Keratinocyte (primary cell): ENCODE measurements around the gene CD3E. TPM values are rescaled to one million over a fixed set of nuclear protein-coding genes. Genes with fewer than 3 reads are reported as not detected.

Experiments used
- DNase-seq: peaks from one replicate; pipeline ENCODE4 v3.0.0-alpha.2; 2011; ENCODE audit warnings: low read depth, missing footprints, low spot score
- FAIRE-seq: peaks from 2 replicates; lab custom pipeline; 2011; peaks lifted over from hg19 to GRCh38; lab: Jason Lieb, UNC
- H2AFZ ChIP-seq: 2 replicates; pipeline ENCODE4 v1.6.0; 2012; ENCODE audit warnings: low read length, control low read depth, inconsistent platforms; ENCODE audit not compliant: control insufficient read depth
- H3K27ac ChIP-seq: 2 replicates; pipeline ENCODE4 v1.5.1; 2011; ENCODE audit warnings: low read length; ENCODE audit not compliant: control insufficient read depth, insufficient read depth
- H3K27me3 ChIP-seq: 3 replicates; pipeline ENCODE4 v1.6.0; 2011; ENCODE audit warnings: low read length; ENCODE audit not compliant: control insufficient read depth, insufficient read depth; ENCODE audit errors: extremely low read depth
- H3K36me3 ChIP-seq, 2 experiments: 2 replicates in 1 of 2; 3 replicates in 1 of 2; pipeline ENCODE4 v1.5.1; 2011; ENCODE audit warnings: low read length in 2 of 2, mild to moderate bottlenecking in 1 of 2; ENCODE audit not compliant: control insufficient read depth in 2 of 2, insufficient read depth in 2 of 2; ENCODE audit errors: extremely low read depth in 1 of 2
- H3K4me1 ChIP-seq: 3 replicates; pipeline ENCODE4 v1.5.1; 2011; ENCODE audit warnings: low read length; ENCODE audit not compliant: control insufficient read depth, insufficient read depth; ENCODE audit errors: extremely low read depth
- H3K4me2 ChIP-seq: 3 replicates; pipeline ENCODE4 v1.6.0; 2011; ENCODE audit warnings: low read depth, low read length; ENCODE audit not compliant: control insufficient read depth, insufficient read depth; ENCODE audit errors: extremely low read depth
- H3K4me3 ChIP-seq, 3 experiments: fragments of 200-600 bp in 1 of 3; sonication (generic) in 1 of 3; 2 replicates in 2 of 3; 3 replicates in 1 of 3; pipeline ENCODE4 v1.5.1; 2011 to 2016; ENCODE audit warnings: low read length in 3 of 3, mild to moderate bottlenecking in 3 of 3, control low read depth in 2 of 3, inconsistent platforms in 1 of 3, low read depth in 1 of 3, mixed read lengths in 1 of 3, mixed run types in 1 of 3, moderate library complexity in 1 of 3; ENCODE audit not compliant: control insufficient read depth in 2 of 3, insufficient read depth in 2 of 3; ENCODE audit errors: extremely low read depth in 1 of 3
- H3K79me2 ChIP-seq: 2 replicates; pipeline ENCODE4 v1.6.0; 2012; ENCODE audit warnings: low read length; ENCODE audit not compliant: control insufficient read depth, insufficient read depth
- H3K9ac ChIP-seq: 3 replicates; pipeline ENCODE4 v1.6.0; 2011; ENCODE audit warnings: low read length; ENCODE audit not compliant: control insufficient read depth, insufficient read depth; ENCODE audit errors: extremely low read depth
- H3K9me1 ChIP-seq: 3 replicates; pipeline ENCODE4 v1.6.0; 2011; ENCODE audit warnings: low read length; ENCODE audit not compliant: control insufficient read depth, insufficient read depth; ENCODE audit errors: extremely low read depth
- H3K9me3 ChIP-seq: 2 replicates; pipeline ENCODE4 v1.5.1; 2012; ENCODE audit warnings: low read depth, low read length; ENCODE audit not compliant: control insufficient read depth
- H4K20me1 ChIP-seq: 3 replicates; pipeline ENCODE4 v1.6.0; 2011; ENCODE audit warnings: low read length; ENCODE audit not compliant: control insufficient read depth, insufficient read depth; ENCODE audit errors: extremely low read depth
- CTCF ChIP-seq, 3 experiments: IDR thresholded peaks in 1 of 3; conservative IDR thresholded peaks in 1 of 3; optimal IDR thresholded peaks in 1 of 3; 2 replicates in 2 of 3; 3 replicates in 1 of 3; pipeline versions ENCODE3 to v1.5.1; 2011; ENCODE audit warnings: low read length in 3 of 3, mild to moderate bottlenecking in 3 of 3, moderate library complexity in 2 of 3, control low read depth in 1 of 3, inconsistent platforms in 1 of 3; ENCODE audit not compliant: insufficient read depth in 2 of 3; ENCODE audit errors: extremely low read depth in 1 of 3
- EZH2 ChIP-seq: IDR thresholded peaks from one replicate; pipeline ENCODE4 v1.6.1; 2012; ENCODE audit warnings: inconsistent platforms, mild to moderate bottlenecking, low read length, moderate library complexity
- dilution Hi-C: fragments of 300-500 bp; cut with MboI; formaldehyde crosslinking; loops from one replicate; pipeline ENCODE4 v1.7.0; 2020; ENCODE audit warnings: low sequenced_read_pairs; ENCODE audit not compliant: extremely low pct_ligation_motif_present
- polyA plus RNA-seq, 5 experiments: library from polyadenylated mRNA; depleted of rRNA in 3 of 5; stranded (reverse) in 3 of 5; stranded (forward) in 1 of 5; unstranded in 1 of 5; fragments of >200 nt; gene quantifications; 1 replicate in 1 of 5; 2 replicates in 3 of 5; 3 replicates in 1 of 5; pipeline versions ENCODE4 v1.2.1 to v1.2.3, GENCODE V29; 2011 to 2012; ENCODE audit warnings: missing spikeins in 2 of 5, low read depth in 1 of 5, low replicate concordance in 1 of 5

The CD3E gene
- polyA plus RNA-seq, 1 donor (not counting 4 experiments of a cell fraction or from before 2014, with no cell fraction given) = not detected

- dilution Hi-C loops = no loop called here
- no peak overlapping the region for H2AFZ ChIP-seq
- H3K27ac ChIP-seq = peak overlapping the region; percentile 96
- H3K4me1 ChIP-seq = peaks cover 62% of the 10 kb centered on the region
- peak overlapping the region; percentile 53 to 97 (median 96) for H3K4me3 ChIP-seq
- FAIRE-seq (no peak), DNase-seq (no peak)
- H4K20me1 ChIP-seq = no peaks in the 10 kb centered on the region
- H3K9me1 ChIP-seq = no peaks in the 10 kb centered on the region
- TF ChIP-seq CTCF (optimal IDR thresholded peaks at IDR 0.05 in 1 of 3, IDR thresholded peaks at IDR 0.05 in 1 of 3, conservative IDR thresholded peaks at IDR 0.05 in 1 of 3; ENCODE audit: extremely low read depth in 1 of 3, insufficient read depth in 2 of 3, low read length in 3 of 3) = no peak
- no peaks in the 10 kb centered on the region for H3K27me3 ChIP-seq
- H3K36me3 ChIP-seq = peaks cover 27 to 44% of the 10 kb centered on the region in 2 experiments
- peaks cover 33% of the 10 kb centered on the region for H3K79me2 ChIP-seq
- H3K9me3 ChIP-seq = no peaks in the 10 kb centered on the region
- H3K4me2 ChIP-seq = peak overlapping the region; percentile 97
- H3K9ac ChIP-seq = peak overlapping the region; percentile 93
Observed at GRCh38 chr11:118263112-118263511, 41.4 kb upstream of the CD3E start.

DNA sequence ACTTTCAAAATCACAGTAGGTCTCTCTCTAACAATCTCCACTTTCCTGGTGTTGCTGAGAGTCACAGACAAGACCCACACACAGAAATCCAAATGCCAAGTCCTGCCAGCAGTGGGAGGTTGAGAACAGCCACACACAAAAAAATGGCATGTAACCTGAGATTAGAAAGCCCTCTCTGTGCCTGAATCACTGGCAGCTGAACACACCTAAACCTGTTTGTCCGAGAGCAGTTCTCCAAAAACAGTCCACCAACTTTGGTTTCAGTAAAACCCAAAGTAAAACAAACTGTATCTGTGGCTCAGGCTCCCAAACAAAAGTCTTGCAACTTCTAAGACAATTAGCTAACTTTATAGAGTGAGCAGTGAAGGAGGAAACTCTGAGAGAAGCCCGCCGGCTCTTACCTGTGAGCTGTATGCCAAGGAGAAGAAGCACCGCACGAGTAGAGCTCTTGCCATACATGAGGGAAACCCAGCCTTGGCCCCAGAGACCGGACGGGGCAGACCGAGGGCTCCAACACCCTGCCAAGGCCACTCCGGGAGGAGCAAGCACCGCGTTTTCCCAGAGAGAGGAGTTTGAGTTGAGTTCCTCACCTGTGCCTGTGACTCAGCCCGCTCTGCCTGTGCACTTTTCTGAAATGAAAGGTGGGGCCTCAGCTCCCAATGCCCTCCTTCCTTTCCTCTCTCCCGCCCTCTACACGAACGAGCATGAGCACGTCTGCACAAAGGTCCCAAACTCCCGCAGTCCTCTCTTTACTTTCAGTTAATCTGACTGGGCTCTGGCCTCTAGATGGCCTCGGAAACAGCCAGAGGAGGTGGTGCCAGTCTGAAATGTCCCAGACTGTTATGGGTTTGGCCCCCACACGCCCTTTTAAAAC is 40.6 kb upstream of the CD3E start, which contains the start of gene MPZL2:
Gene MPZL2 (minus strand): TSS at position 603 of the 874 bp plus-strand sequence. CDS start 144 bp downstream, at position 459.
- H3K9me1 ChIP-seq = no peaks in the 10 kb centered on the region
- H3K9me3 ChIP-seq = no peaks in the 10 kb centered on the region
- H4K20me1 ChIP-seq = no peaks in the 10 kb centered on the region
- peak within 1 kb of the TSS; percentile 51 for H2AFZ ChIP-seq
- H3K79me2 ChIP-seq = peaks cover 33% of the 10 kb centered on the region
- H3K27me3 ChIP-seq = no peaks in the 10 kb centered on the region
- dilution Hi-C loops = no loop called here
- H3K4me3 ChIP-seq = peak within 1 kb of the TSS; percentile 53 to 97 (median 96)
- peak within 1 kb of the TSS; percentile 96 for H3K27ac ChIP-seq
- TF ChIP-seq EZH2 = no peak
- peak; percentile 18 to 42 (median 38) for TF ChIP-seq CTCF (optimal IDR thresholded peaks at IDR 0.05 in 1 of 3, IDR thresholded peaks at IDR 0.05 in 1 of 3, conservative IDR thresholded peaks at IDR 0.05 in 1 of 3; ENCODE audit: extremely low read depth in 1 of 3, insufficient read depth in 2 of 3, low read length in 3 of 3)
- peaks cover 24 to 39% of the 10 kb centered on the region in 2 experiments for H3K36me3 ChIP-seq
- peak within 1 kb of the TSS; percentile 97 for H3K4me2 ChIP-seq
- peak; percentile 89 for FAIRE-seq
- peak within 1 kb of the TSS; percentile 93 for H3K9ac ChIP-seq
- peak; percentile 85 for DNase-seq
- H3K4me1 ChIP-seq = peaks cover 65% of the 10 kb centered on the region
